IgD-negative memory B cell (primary cell): ENCODE results near the gene PHKA1. TPM values are rescaled to one million over a fixed set of nuclear protein-coding genes. Genes with fewer than 3 reads are reported as not detected.
"Not testable (repeated sequence)": the region's sequence is repeated elsewhere in the genome, so short reads cannot be mapped to it uniquely, and the experiment has no call there.

Experiments
- H3K27ac Mint-ChIP-seq, 3 donors: one replicate each; pipeline ENCODE4 v1.8.0; 2020 to 2022; ENCODE audit warnings: mild to moderate bottlenecking in 3 of 3, mixed read lengths in 3 of 3, moderate library complexity in 1 of 3
- H3K27me3 Mint-ChIP-seq: one replicate; pipeline ENCODE4 v1.8.0; 2021; ENCODE audit warnings: mixed read lengths
- H3K36me3 Mint-ChIP-seq: one replicate; pipeline ENCODE4 v1.8.0; 2020; ENCODE audit warnings: mild to moderate bottlenecking, mixed read lengths
- H3K4me1 Mint-ChIP-seq, 3 donors: one replicate each; pipeline ENCODE4 v1.8.0; 2020 to 2022; ENCODE audit warnings: mixed read lengths in 3 of 3, mild to moderate bottlenecking in 1 of 3
- H3K4me3 Mint-ChIP-seq, 4 donors: one replicate each; pipeline ENCODE4 v1.8.0; 2020 to 2022; ENCODE audit warnings: mild to moderate bottlenecking in 4 of 4, mixed read lengths in 4 of 4, moderate library complexity in 3 of 4
- H3K9me3 Mint-ChIP-seq, 3 donors: one replicate each; pipeline ENCODE4 v1.8.0; 2020 to 2021; ENCODE audit warnings: mixed read lengths in 3 of 3, mild to moderate bottlenecking in 1 of 3
- polyA plus RNA-seq: library from polyadenylated mRNA; unstranded; fragments of 300-500 nt; fragmentation: Illumina TruSeq; gene quantifications from one replicate; pipeline ENCODE4 v1.2.3, GENCODE V29; 2021

The PHKA1 gene
- polyA plus RNA-seq, 1 donor from 2014 or later = not detected

DNA sequence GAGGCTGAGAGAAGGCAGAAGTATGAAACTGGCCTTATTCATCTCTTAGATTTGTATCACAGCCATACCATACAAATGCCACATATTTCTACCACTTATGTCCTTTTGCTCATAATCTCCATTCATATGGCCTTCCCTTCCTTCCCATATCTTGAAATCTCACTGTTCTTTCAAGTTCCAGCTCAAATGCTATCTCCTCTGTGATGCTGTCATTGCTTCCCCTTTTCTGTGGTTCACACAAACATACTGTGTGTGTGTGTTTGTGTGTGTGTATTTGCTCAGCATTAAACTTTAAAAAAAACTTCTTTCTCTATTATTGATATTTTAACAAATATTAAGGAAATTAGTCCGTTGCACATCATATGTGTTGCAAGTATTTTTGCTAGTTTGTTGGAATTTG is 26.7 kb downstream of the PHKA1 start:
- peaks cover 0 to 2% (median 0%) of the 10 kb centered on the region in 3 donors for H3K9me3 Mint-ChIP-seq
- no peak overlapping the region for H3K27ac Mint-ChIP-seq
- no peaks in the 10 kb centered on the region for H3K27me3 Mint-ChIP-seq
- H3K4me1 Mint-ChIP-seq = no peaks in the 10 kb centered on the region
- H3K36me3 Mint-ChIP-seq = no peaks in the 10 kb centered on the region
- H3K4me3 Mint-ChIP-seq = no peak overlapping the region

DNA sequence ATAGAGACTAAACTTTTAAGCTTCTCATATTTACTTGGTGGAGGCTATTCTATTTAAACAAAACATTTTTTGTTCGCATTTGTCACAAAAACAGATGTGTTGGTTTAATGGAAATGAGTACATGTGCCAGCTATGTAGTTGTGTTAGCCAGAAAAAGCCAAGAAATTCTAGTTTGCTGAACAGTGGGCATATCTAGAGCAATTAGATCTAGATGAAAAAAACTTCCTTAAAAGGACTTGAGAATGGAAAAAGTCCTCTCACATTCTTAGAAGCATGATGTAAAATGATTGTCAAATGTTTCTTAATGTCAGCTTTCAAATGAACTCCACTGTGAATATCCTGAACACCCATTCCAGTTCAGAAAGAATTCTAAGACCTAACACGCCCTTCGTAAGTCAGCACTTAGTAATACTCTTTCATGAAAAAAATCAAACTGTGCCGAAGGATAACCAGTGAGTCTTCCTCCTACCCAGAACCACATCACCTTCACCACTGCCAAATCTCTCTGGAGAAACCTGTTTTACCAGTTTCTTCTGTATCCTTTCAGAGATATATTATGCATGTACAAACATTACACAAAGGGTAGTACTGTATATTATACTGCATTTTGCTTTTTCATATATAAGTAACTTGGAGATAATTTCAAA is 28.2 kb downstream of the PHKA1 start:
- Mint-ChIP-seq H3K27ac (no peak overlapping the region), H3K36me3 (no peaks in the 10 kb centered on the region), H3K4me3 (no peak overlapping the region), H3K27me3 (no peaks in the 10 kb centered on the region), H3K4me1 (no peaks in the 10 kb centered on the region), H3K9me3 (peaks cover 0 to 2% (median 0%) of the 10 kb centered on the region in 3 donors)

DNA sequence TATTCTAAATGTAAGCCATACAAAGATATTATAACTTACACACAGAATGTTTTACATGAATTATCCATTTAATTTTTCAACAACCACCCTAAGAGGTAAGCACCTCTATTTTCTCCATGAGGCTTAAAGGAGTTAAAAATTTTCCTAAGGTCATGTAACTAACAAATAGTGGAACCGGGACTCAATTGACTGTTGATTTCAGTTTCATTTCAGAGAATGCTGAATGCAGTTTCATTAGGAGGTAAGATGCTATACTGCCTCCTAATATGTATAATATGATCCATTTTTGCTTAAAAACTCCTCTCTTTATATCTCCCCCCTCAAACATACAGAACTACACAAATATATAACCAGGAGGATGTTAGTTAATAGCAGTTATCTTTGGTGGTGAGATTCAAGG is 29.1 kb downstream of the PHKA1 start:
- Mint-ChIP-seq H3K36me3 (no peaks in the 10 kb centered on the region), H3K27ac (no peak overlapping the region), H3K4me3 (no peak overlapping the region), H3K27me3 (no peaks in the 10 kb centered on the region), H3K4me1 (no peaks in the 10 kb centered on the region), H3K9me3 (peaks cover 0 to 2% (median 2%) of the 10 kb centered on the region in 3 donors)

DNA sequence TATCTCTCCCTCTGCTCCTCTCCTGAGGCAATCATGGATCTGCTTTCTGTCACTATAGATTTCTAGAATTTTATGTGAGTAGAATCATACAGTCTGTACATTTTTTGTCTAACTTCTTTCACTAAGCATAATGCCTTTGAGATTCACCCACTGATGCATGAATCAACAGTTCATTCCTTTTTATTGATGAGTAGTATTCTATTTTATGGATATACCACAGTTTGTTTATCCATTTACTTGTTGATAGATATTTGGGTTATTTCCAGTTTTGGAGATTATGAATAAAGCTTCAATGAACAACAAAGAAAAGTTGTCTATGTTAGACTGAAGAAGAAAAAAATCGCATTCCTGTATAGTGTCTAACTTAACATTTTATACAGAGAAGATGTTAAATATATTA is 30.5 kb downstream of the PHKA1 start:
- Mint-ChIP-seq H3K4me1 (no peaks in the 10 kb centered on the region), H3K4me3 (no peak overlapping the region), H3K9me3 (peaks cover 0 to 5% (median 2%) of the 10 kb centered on the region in 3 donors), H3K36me3 (no peaks in the 10 kb centered on the region), H3K27me3 (no peaks in the 10 kb centered on the region), H3K27ac (no peak overlapping the region)

DNA sequence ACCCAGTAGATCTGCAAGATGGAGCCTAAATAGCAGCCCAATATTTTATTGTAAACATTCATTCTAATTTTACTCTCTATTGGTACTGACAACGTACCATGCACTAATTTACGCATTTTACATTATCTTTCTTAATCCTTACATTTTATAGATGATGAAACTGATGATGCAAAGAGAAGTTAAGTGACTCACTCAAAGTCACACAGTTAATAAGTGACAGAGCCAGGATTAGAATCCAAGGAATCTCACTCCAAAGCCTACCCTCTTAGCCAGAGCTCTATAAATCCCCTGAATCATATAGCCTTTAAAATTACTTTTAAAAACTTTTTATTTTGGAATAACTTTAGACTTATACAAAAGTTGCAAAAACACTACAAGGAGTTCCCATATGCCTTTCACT is 37.6 kb downstream of the PHKA1 start:
- Mint-ChIP-seq H3K9me3 (peaks cover 0 to 8% (median 0%) of the 10 kb centered on the region in 3 donors), H3K36me3 (no peaks in the 10 kb centered on the region), H3K4me3 (no peak overlapping the region), H3K27me3 (no peaks in the 10 kb centered on the region), H3K27ac (no peak overlapping the region), H3K4me1 (no peaks in the 10 kb centered on the region)

DNA sequence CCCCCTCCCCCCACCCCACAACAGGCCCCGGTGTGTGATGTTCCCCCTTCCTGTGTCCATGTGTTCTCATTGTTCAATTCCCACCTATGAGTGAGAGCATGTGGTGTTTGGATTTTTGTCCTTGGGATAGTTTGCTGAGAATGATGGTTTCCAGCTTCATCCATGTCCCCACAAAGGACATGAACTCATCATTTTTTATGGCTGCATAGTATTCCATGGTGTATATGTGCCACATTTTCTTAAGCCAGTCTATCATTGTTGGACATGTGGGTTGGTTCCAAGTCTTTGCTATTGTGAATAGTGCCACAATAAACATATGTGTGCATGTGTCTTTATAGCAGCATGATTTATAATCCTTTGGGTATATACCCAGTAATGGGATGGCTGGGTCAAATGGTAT is 40.2 kb downstream of the PHKA1 start:
- H3K36me3 Mint-ChIP-seq, H3K4me1 Mint-ChIP-seq, H3K27ac Mint-ChIP-seq, H3K27me3 Mint-ChIP-seq, H3K4me3 Mint-ChIP-seq, H3K9me3 Mint-ChIP-seq: not testable (repeated sequence)

DNA sequence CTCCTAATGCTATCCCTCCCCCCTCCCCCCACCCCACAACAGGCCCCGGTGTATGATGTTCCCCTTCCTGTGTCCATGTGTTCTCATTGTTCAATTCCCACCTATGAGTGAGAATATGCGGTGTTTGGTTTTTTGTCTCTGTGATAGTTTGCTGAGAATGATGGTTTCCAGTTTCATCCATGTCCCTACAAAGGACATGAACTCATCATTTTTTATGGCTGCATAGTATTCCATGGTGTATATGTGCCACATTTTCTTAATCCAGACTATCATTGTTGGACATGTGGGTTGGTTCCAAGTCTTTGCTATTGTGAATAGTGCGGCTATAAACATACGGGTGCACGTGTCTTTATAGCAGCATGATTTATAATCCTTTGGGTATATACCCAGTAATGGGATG is 44.6 kb downstream of the PHKA1 start:
- H3K36me3 Mint-ChIP-seq, H3K27ac Mint-ChIP-seq, H3K4me3 Mint-ChIP-seq, H3K27me3 Mint-ChIP-seq, H3K4me1 Mint-ChIP-seq, H3K9me3 Mint-ChIP-seq: not testable (repeated sequence)

DNA sequence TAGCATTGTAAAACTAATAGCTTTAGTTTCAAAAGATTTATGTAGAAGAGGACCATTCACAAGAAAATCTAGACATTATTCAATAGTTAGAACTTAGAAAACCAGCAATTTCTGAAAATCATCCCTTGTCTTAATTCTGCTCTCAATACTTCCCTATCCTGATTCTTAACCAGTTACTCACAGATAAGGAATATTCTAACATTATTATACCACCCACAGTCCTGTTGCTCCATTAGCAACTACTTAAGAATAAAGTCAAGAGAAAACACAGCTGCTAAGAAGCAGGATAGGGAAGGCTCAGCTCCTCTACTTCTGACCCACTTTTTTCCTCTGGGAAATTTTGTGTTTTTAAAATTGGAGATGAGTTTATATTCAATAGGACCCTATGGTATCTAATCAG is 47.7 kb downstream of the PHKA1 start:
- Mint-ChIP-seq H3K27ac (no peak overlapping the region), H3K9me3 (peaks cover 0 to 6% (median 2%) of the 10 kb centered on the region in 3 donors), H3K36me3 (no peaks in the 10 kb centered on the region), H3K27me3 (peaks cover 1% of the 10 kb centered on the region), H3K4me3 (no peak overlapping the region), H3K4me1 (peaks cover 0 to 2% (median 0%) of the 10 kb centered on the region in 3 donors)

DNA sequence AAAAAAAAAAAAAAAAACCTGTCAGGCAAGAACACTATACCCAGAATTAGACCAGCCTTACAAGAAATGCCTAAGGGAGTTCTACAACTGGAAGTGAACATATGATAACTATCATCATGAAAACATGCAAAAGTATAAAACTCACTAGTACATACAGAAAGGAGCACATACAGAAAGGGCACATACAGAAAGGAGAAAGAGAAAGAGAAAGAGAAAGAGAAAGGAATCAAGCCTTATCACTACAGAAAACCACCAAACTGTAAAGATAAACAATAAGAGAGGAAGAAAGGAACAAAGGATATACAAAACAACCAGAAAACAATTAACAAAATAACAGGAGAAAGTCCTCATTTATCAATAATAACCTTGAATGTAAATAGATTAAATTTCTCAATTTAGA is 50.4 kb downstream of the PHKA1 start:
- H3K27ac Mint-ChIP-seq = peak overlapping the region in 1 of 3 donors; percentile 39
- no peaks in the 10 kb centered on the region for H3K36me3 Mint-ChIP-seq
- H3K9me3 Mint-ChIP-seq = peaks cover 0 to 6% (median 2%) of the 10 kb centered on the region in 3 donors
- H3K4me1 Mint-ChIP-seq = peaks cover 0 to 2% (median 0%) of the 10 kb centered on the region in 3 donors
- H3K4me3 Mint-ChIP-seq = no peak overlapping the region
- peaks cover 1% of the 10 kb centered on the region for H3K27me3 Mint-ChIP-seq

DNA sequence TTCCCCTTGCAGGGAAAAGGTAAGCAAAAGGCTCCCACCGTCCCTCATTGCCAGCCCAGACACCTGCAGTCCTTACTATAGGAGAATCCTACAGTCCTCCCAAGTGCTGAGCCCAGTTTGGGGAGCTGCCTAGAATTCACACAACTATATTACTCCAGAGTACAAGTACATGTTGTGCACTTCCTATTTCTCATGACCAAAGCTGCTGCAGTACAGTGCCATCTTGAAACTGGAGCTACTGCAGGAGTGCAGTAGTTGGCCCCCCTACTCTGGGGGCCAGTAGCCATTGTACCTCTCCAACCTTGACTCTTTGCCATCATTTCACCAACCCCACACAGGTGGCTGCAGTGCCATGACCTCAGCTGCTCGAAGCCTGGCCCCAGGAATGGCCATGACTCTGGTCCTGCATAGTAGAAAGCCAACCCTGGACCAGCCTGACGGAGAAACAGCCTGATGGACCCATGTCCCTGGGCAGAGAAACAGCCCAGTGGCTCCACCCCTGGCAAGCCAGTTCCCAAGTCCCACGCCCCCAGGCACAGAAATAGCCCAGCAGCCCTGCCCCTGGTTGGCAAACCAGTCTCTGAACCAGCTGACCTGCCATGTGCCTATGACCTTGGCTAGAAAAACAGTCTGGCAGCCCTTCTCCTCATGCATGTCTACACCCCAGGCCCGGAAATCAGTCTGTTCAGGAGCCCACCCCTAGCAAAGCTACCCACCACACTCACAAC is 51.9 kb downstream of the PHKA1 start:
- H3K4me1 Mint-ChIP-seq = peaks cover 0 to 2% (median 0%) of the 10 kb centered on the region in 3 donors
- peaks cover 0 to 6% (median 2%) of the 10 kb centered on the region in 3 donors for H3K9me3 Mint-ChIP-seq
- H3K27me3 Mint-ChIP-seq = peaks cover 3% of the 10 kb centered on the region
- H3K36me3 Mint-ChIP-seq = no peaks in the 10 kb centered on the region
- H3K4me3 Mint-ChIP-seq = no peak overlapping the region
- H3K27ac Mint-ChIP-seq = no peak overlapping the region

DNA sequence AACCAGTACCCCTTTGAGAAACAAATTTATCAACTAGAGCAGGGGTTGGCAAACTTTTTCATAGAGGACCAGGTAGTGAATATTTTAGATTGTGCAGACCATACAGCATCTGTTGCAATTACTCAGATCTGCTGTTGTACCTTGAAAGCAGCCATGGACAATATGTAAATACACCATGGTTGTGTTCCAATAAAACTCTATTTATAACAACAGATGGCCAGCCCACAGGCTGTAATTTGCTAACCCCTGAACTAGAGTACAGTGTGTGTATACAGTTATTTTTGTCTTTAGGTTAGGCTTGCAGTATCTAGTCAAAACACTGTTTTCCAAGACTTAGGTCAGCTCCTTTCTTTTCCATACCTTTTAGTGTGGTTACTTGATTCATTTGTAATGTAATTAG is 54.4 kb downstream of the PHKA1 start:
- Mint-ChIP-seq H3K27ac (no peak overlapping the region), H3K4me3 (no peak overlapping the region), H3K9me3 (peaks cover 0 to 6% (median 2%) of the 10 kb centered on the region in 3 donors), H3K4me1 (peaks cover 0 to 2% (median 0%) of the 10 kb centered on the region in 3 donors), H3K36me3 (no peaks in the 10 kb centered on the region), H3K27me3 (peaks cover 3% of the 10 kb centered on the region)

DNA sequence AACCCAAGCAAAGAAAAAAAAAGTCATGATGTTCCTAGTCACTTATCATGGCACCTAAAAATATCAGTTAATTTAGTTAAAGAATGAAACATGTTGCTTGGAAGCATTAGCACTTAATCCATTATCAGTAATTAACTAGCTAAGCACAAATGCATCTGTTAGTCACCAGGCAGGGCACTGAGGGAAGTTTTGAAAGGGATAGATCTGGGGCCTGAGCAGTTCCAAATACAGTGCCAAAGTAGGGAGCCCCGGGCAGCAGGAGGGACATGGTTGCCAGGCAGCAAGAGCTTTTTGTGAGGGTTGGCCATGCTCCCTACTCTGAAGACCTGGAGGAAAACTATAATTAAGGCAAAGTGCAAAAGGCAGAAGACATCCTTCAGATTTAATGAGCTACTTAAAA is 62.0 kb downstream of the PHKA1 start:
- Mint-ChIP-seq H3K9me3 (no peaks in the 10 kb centered on the region), H3K27me3 (peaks cover 1% of the 10 kb centered on the region), H3K4me3 (no peak overlapping the region), H3K4me1 (no peaks in the 10 kb centered on the region), H3K36me3 (no peaks in the 10 kb centered on the region), H3K27ac (no peak overlapping the region)

DNA sequence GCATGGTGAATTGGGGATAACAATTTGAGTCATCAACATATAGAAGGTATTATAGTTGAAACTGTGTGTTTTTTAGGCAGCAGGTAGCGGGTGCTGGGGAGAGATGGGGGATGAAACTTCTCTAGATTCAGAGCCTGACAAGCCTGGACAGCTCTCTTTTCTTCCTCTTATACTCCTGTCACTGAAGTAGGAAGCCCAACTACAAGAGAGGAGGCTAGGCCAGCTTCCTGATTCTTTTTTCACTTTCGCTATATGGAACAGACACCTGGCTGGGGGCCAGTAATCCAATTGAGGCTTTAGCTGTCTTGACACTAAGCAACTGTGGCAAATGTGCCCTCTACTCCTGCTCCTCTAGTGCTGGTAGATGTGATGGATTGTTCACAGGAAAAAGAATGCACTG is 69.2 kb downstream of the PHKA1 start:
- H3K4me1 Mint-ChIP-seq = no peaks in the 10 kb centered on the region
- peaks cover 8% of the 10 kb centered on the region for H3K27me3 Mint-ChIP-seq
- no peaks in the 10 kb centered on the region for H3K36me3 Mint-ChIP-seq
- no peak overlapping the region for H3K4me3 Mint-ChIP-seq
- no peak overlapping the region for H3K27ac Mint-ChIP-seq
- H3K9me3 Mint-ChIP-seq = peaks cover 0 to 2% (median 0%) of the 10 kb centered on the region in 3 donors

DNA sequence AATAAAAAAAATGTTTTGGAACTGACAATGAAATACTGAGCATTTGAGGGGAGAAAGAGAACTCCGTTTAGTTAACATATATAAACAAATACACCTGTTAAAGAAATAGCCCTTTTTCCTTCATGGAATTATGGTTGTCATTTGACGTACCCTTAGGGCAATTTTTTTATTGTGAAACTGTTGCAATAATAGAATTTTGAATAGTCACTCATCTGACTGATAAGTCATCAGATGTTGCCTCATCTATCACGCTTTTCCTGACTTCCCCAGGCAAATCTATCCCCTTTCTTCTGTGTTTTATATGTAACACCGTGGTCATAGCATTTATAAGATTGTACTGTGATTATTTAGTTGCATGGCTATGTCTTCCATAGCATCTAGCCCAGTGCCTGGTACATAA is 72.5 kb downstream of the PHKA1 start:
- peaks cover 0 to 2% (median 0%) of the 10 kb centered on the region in 3 donors for H3K9me3 Mint-ChIP-seq
- no peaks in the 10 kb centered on the region for H3K4me1 Mint-ChIP-seq
- peaks cover 15% of the 10 kb centered on the region for H3K27me3 Mint-ChIP-seq
- no peak overlapping the region for H3K4me3 Mint-ChIP-seq
- H3K27ac Mint-ChIP-seq = no peak overlapping the region
- no peaks in the 10 kb centered on the region for H3K36me3 Mint-ChIP-seq

DNA sequence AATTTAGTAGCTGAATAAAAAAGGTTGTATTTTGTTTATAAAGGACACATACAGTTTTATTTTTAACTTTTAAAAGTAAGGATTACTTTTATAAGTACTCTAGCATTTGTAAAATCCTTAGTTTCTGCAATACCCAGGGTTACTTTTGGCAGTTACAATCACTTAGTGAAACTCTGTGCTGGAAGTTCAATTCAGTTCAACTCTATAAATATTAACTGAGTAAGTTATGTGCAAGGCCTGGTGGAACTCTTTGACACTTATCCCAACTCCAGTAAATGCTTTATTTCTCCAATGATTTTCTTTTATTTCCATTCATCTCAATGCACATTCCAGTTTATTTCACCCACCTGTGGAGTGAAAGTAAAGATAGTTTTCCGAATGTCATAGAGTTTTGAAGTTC is 78.2 kb downstream of the PHKA1 start:
- Mint-ChIP-seq H3K27me3 (peaks cover 8% of the 10 kb centered on the region), H3K9me3 (no peaks in the 10 kb centered on the region), H3K36me3 (no peaks in the 10 kb centered on the region), H3K27ac (no peak overlapping the region), H3K4me3 (no peak overlapping the region), H3K4me1 (no peaks in the 10 kb centered on the region)

DNA sequence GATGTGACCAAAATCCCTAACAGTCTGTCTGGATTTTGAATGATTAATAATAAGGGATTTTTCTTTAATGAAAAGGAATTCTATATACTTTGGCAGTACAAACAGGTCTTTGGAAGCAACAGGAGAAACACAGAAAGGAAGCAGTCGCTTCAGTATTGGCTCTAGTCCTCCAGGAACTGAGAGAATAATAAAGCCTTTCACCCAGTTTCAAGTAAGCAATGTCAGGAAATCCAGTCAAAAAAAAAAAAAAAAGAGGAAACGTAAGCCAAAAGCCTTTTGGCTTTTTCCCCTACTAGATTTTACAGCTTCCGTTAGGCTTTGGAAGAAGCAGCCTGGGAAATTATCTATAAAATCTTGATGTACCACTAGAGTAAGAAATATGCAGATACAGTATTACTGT is 79.8 kb downstream of the PHKA1 start:
- Mint-ChIP-seq H3K4me1 (no peaks in the 10 kb centered on the region), H3K4me3 (no peak overlapping the region), H3K27me3 (peaks cover 6% of the 10 kb centered on the region), H3K9me3 (peaks cover 0 to 4% (median 1%) of the 10 kb centered on the region in 3 donors), H3K27ac (no peak overlapping the region), H3K36me3 (no peaks in the 10 kb centered on the region)
